H1 (cell line): ENCODE measurements around the gene DAND5. TPM values are rescaled to one million over a fixed set of nuclear protein-coding genes. Genes with fewer than 3 reads are reported as not detected.

ENCODE experiments used
- CREB1 ChIP-seq: IDR thresholded peaks from 2 replicates; pipeline ENCODE4 v1.6.1; 2012; ENCODE audit warnings: inconsistent platforms
- EP300 ChIP-seq, 2 experiments: IDR thresholded peaks; 1 replicate in 1 of 2; 2 replicates in 1 of 2; pipeline ENCODE4 v1.6.1; 2011 to 2012; ENCODE audit warnings: low read depth in 2 of 2, low read length in 2 of 2, mild to moderate bottlenecking in 2 of 2, borderline replicate concordance in 1 of 2, inconsistent platforms in 1 of 2, moderate library complexity in 1 of 2
- EZH2 ChIP-seq: fragments of 200-600 bp; sonication (generic); IDR thresholded peaks from 2 replicates; pipeline ENCODE4 v1.7.1; 2012; ENCODE audit warnings: low read depth, mild to moderate bottlenecking, moderate library complexity, low read length, inconsistent platforms; ENCODE audit not compliant: severe bottlenecking
- HDAC2 ChIP-seq, 2 experiments: fragments of 300-600 bp in 1 of 2; sonication (generic) in 1 of 2; IDR thresholded peaks; 2 replicates each; pipeline ENCODE4 v1.6.1; 2011 to 2012; ENCODE audit warnings: low read depth in 2 of 2, low read length in 2 of 2, mild to moderate bottlenecking in 2 of 2, moderate library complexity in 2 of 2, borderline replicate concordance in 1 of 2, inconsistent platforms in 1 of 2
- JUND ChIP-seq: IDR thresholded peaks from 2 replicates; pipeline ENCODE4 v1.6.1; 2011; ENCODE audit warnings: mild to moderate bottlenecking, improper control_type of control experiment, low read length
- POU5F1 ChIP-seq: IDR thresholded peaks from 2 replicates; pipeline ENCODE4 v1.6.1; 2011; ENCODE audit warnings: low read depth, mild to moderate bottlenecking, low read length, moderate library complexity
- SIRT6 ChIP-seq: IDR thresholded peaks from one replicate; pipeline ENCODE4 v1.7.1; 2012; ENCODE audit warnings: low read length, inconsistent platforms
- TEAD4 ChIP-seq: IDR thresholded peaks from 2 replicates; pipeline ENCODE4 v1.6.1; 2012; ENCODE audit warnings: low read depth, low read length, inconsistent platforms, mixed read lengths
- polyA plus RNA-seq, 7 experiments: library from polyadenylated mRNA; depleted of rRNA in 3 of 7; stranded (reverse) in 5 of 7; unstranded in 2 of 7; fragments of >200 nt in 5 of 7; fragments of 200-250 nt in 2 of 7; gene quantifications; 1 replicate in 5 of 7; 2 replicates in 1 of 7; 4 replicates in 1 of 7; pipeline versions ENCODE4 v1.2.1 to v1.2.3, GENCODE V29; 2011 to 2013; ENCODE audit warnings: missing spikeins in 2 of 7, mixed read lengths in 2 of 7
- total RNA-seq: library from RNA; stranded (reverse); fragmentation: NEBNext Ultra II Directional; extraction: Animal tissue kit (Norgen Biotek cat#: 25700); gene quantifications from 2 replicates; pipeline ENCODE4 v1.2.1, GENCODE V29; 2021
- TF ChIP-seq, protein P1 (sequence below): fragments of 300-600 bp; sonication (generic); IDR thresholded peaks from 2 replicates; pipeline ENCODE4 v1.7.1; 2012; ENCODE audit warnings: low read length, moderate library complexity, mild to moderate bottlenecking, inconsistent platforms; ENCODE audit not compliant: insufficient replicate concordance
- TF ChIP-seq, protein P2 (sequence below): IDR thresholded peaks from 2 replicates; pipeline ENCODE4 v1.6.1; 2011; ENCODE audit warnings: low read depth, mild to moderate bottlenecking, low read length; ENCODE audit not compliant: insufficient read depth

DAND5 gene
- total and polyA plus RNA-seq, 2 of the 8 experiments (the other 6 are each of a cell fraction or from before 2014, with no cell fraction given) = 0.14 to 0.17 TPM

DNA sequence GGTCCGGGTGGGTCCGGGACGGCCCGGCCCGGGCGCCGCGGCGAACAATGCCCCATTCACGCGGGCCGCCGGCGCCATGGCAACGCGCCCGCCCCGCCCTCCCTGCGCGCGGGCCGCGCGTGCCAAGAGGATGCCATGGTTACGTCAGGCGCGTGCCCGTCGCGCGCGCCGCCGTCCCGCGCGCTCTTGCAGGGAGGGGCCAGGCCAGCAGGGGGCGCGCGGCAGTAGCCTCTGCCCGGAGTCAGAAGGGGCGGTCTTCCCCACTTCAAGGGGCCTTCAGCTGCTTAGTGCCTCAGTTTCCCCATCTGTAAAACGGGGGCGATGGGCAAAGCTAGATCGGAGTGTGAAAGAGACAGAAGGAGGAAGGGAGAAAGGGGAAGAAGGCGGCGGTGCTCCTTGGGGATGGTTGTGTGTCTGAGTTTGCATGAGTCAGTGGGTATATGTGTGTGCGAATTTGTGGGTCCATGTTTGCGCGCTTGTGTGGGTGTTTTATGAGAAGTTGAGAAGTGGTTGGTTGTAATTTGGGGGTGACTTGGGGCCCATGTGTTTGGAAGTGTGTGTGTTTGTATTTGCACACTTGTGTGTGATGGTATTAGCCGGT lies 14.3 kb downstream of the DAND5 start (continued):
- TF ChIP-seq, protein P1, sequence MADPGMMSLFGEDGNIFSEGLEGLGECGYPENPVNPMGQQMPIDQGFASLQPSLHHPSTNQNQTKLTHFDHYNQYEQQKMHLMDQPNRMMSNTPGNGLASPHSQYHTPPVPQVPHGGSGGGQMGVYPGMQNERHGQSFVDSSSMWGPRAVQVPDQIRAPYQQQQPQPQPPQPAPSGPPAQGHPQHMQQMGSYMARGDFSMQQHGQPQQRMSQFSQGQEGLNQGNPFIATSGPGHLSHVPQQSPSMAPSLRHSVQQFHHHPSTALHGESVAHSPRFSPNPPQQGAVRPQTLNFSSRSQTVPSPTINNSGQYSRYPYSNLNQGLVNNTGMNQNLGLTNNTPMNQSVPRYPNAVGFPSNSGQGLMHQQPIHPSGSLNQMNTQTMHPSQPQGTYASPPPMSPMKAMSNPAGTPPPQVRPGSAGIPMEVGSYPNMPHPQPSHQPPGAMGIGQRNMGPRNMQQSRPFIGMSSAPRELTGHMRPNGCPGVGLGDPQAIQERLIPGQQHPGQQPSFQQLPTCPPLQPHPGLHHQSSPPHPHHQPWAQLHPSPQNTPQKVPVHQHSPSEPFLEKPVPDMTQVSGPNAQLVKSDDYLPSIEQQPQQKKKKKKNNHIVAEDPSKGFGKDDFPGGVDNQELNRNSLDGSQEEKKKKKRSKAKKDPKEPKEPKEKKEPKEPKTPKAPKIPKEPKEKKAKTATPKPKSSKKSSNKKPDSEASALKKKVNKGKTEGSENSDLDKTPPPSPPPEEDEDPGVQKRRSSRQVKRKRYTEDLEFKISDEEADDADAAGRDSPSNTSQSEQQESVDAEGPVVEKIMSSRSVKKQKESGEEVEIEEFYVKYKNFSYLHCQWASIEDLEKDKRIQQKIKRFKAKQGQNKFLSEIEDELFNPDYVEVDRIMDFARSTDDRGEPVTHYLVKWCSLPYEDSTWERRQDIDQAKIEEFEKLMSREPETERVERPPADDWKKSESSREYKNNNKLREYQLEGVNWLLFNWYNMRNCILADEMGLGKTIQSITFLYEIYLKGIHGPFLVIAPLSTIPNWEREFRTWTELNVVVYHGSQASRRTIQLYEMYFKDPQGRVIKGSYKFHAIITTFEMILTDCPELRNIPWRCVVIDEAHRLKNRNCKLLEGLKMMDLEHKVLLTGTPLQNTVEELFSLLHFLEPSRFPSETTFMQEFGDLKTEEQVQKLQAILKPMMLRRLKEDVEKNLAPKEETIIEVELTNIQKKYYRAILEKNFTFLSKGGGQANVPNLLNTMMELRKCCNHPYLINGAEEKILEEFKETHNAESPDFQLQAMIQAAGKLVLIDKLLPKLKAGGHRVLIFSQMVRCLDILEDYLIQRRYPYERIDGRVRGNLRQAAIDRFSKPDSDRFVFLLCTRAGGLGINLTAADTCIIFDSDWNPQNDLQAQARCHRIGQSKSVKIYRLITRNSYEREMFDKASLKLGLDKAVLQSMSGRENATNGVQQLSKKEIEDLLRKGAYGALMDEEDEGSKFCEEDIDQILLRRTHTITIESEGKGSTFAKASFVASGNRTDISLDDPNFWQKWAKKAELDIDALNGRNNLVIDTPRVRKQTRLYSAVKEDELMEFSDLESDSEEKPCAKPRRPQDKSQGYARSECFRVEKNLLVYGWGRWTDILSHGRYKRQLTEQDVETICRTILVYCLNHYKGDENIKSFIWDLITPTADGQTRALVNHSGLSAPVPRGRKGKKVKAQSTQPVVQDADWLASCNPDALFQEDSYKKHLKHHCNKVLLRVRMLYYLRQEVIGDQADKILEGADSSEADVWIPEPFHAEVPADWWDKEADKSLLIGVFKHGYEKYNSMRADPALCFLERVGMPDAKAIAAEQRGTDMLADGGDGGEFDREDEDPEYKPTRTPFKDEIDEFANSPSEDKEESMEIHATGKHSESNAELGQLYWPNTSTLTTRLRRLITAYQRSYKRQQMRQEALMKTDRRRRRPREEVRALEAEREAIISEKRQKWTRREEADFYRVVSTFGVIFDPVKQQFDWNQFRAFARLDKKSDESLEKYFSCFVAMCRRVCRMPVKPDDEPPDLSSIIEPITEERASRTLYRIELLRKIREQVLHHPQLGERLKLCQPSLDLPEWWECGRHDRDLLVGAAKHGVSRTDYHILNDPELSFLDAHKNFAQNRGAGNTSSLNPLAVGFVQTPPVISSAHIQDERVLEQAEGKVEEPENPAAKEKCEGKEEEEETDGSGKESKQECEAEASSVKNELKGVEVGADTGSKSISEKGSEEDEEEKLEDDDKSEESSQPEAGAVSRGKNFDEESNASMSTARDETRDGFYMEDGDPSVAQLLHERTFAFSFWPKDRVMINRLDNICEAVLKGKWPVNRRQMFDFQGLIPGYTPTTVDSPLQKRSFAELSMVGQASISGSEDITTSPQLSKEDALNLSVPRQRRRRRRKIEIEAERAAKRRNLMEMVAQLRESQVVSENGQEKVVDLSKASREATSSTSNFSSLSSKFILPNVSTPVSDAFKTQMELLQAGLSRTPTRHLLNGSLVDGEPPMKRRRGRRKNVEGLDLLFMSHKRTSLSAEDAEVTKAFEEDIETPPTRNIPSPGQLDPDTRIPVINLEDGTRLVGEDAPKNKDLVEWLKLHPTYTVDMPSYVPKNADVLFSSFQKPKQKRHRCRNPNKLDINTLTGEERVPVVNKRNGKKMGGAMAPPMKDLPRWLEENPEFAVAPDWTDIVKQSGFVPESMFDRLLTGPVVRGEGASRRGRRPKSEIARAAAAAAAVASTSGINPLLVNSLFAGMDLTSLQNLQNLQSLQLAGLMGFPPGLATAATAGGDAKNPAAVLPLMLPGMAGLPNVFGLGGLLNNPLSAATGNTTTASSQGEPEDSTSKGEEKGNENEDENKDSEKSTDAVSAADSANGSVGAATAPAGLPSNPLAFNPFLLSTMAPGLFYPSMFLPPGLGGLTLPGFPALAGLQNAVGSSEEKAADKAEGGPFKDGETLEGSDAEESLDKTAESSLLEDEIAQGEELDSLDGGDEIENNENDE = no peak
- peak; percentile 59; the same call in 1 of the 2 replicates for TF ChIP-seq JUND
- TF ChIP-seq EZH2 = peak; percentile 6
- TF ChIP-seq SIRT6 = no peak
- peak in 1 of 2 experiments; percentile 31; a peak in 1 of 3 replicates for TF ChIP-seq EP300 (IDR thresholded peaks at IDR 0.05; ENCODE audit: borderline replicate concordance in 1 of 2, low read depth in 2 of 2, low read length in 2 of 2)
- TF ChIP-seq CREB1 = peak; percentile 76; the same call in 1 of the 2 replicates
- TF ChIP-seq TEAD4 = peak; percentile 85
- TF ChIP-seq POU5F1 = no peak
- TF ChIP-seq, protein P2, sequence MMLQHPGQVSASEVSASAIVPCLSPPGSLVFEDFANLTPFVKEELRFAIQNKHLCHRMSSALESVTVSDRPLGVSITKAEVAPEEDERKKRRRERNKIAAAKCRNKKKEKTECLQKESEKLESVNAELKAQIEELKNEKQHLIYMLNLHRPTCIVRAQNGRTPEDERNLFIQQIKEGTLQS = peak; percentile 29; the same call in 1 of the 2 replicates
- no peak for TF ChIP-seq HDAC2 (IDR thresholded peaks at IDR 0.05; ENCODE audit: borderline replicate concordance in 1 of 2, low read depth in 2 of 2, low read length in 2 of 2)
